Heart right ventricle (tissue), 16 donors: Measurements from ENCODE around the gene NSD1. TPM values are rescaled to one million over a fixed set of nuclear protein-coding genes. Genes with fewer than 3 reads are reported as not detected.

Experiments
- ATAC-seq, 8 donors: fragments of 200-7000 bp; cut with Tn5 transposase; one replicate each; pipeline ENCODE4 v1.9.1; 2020; ENCODE audit warnings: mild to moderate bottlenecking in 8 of 8, moderate library complexity in 8 of 8, moderate number of reproducible peaks in 1 of 8
- DNase-seq, 2 donors: peaks; one replicate each; pipeline ENCODE4 v3.0.0-alpha.2; 2020
- H3K27ac ChIP-seq, 10 donors: fragments of 200-600 bp; sonication (generic) in 2 of 10; one replicate each; pipeline versions ENCODE4 v1.5.0 to v1.8.0; 2020 to 2022; ENCODE audit warnings: mild to moderate bottlenecking in 3 of 10
- H3K27me3 ChIP-seq, 7 donors: fragments of 200-600 bp; one replicate each; pipeline ENCODE4 v1.8.0; 2021 to 2022; ENCODE audit warnings: mild to moderate bottlenecking in 2 of 7
- H3K36me3 ChIP-seq, 9 donors: fragments of 200-600 bp; sonication (generic) in 1 of 9; one replicate each; pipeline versions ENCODE4 v1.5.0 to v1.8.0; 2020 to 2022; ENCODE audit warnings: mild to moderate bottlenecking in 2 of 9
- H3K4me1 ChIP-seq, 9 donors: fragments of 200-600 bp; sonication (generic) in 1 of 9; one replicate each; pipeline versions ENCODE4 v1.5.0 to v1.8.0; 2020 to 2022; ENCODE audit warnings: mild to moderate bottlenecking in 4 of 9
- H3K4me3 ChIP-seq, 10 donors: fragments of 200-600 bp; sonication (generic) in 2 of 10; one replicate each; pipeline versions ENCODE4 v1.5.0 to v1.8.0; 2020 to 2022; ENCODE audit warnings: mild to moderate bottlenecking in 7 of 10, moderate library complexity in 2 of 10
- H3K9me3 ChIP-seq, 11 donors: fragments of 200-600 bp in 10 of 11; sonication (generic) in 2 of 11; one replicate each; pipeline versions ENCODE4 v1.5.0 to v1.8.0; 2013 to 2022; ENCODE audit warnings: mild to moderate bottlenecking in 2 of 11, control low read depth in 1 of 11, moderate library complexity in 1 of 11
- whole genome bisulfite sequencing, 2 donors: extraction: QIAGEN DNeasy Blood & Tissue Kit; methylation state at CpG; one replicate each; pipeline ENCODE4 v1.1.7; 2013; ENCODE audit warnings: inconsistent platforms in 1 of 2; 5-methylcytosine and 5-hydroxymethylcytosine counted together
- intact Hi-C, 10 donors: fragments of 100-400 bp; cut with DNase I; formaldehyde crosslinking; loops; one replicate each; pipeline versions ENCODE4 v1.11.1 to v1.14.2; 2022
- polyA plus RNA-seq, 2 donors: library from polyadenylated mRNA; stranded (reverse); fragments of 200-250 nt; gene quantifications; one replicate each; pipeline ENCODE4 v1.2.3, GENCODE V29; 2013
- total RNA-seq, 10 donors: library from RNA; stranded (reverse); fragmentation: NEBNext Ultra II Directional in 3 of 10; extraction: Animal tissue kit (Norgen Biotek cat#: 25700) in 3 of 10; gene quantifications; one replicate each; pipeline versions ENCODE4 v1.2.1 to v1.2.4, GENCODE V29; 2021 to 2023
- TF ChIP-seq, protein P1 (sequence below), 9 donors: fragments of 200-600 bp; sonication (generic) in 2 of 9; IDR thresholded peaks; one replicate each; pipeline versions ENCODE4 v1.5.0 to v1.8.0; 2021 to 2022; ENCODE audit warnings: antibody characterized with exemption in 9 of 9, mild to moderate bottlenecking in 5 of 9, moderate library complexity in 1 of 9
- donor health status: Arrhythmogenic right ventricular cardiomyopathy.
- donor health status: ischemic (EF 13 %, LVEDD 7.1; RV severe dilation, severe dysfunction).
- donor health status: healthy with polysubstance abuse.
- donor health status: DM: no; HTN: yes; CAD: no.
- donor health status: DM: no; HTN: no; CAD: no.
- donor health status: ischemic (EF 25% LVEDD 6.9; RV normal size, moderate dysfunction).
- donor health status: ischemic (EF 25% LVEDD 5.7; RV mildly dilated, moderate dysfunction).
- donor health status: healthy.
- donor health status: DM: yes; HTN: yes; CAD: no.
- donor health status: Ischemic cardiomyopathy.
- donor health status: ischemic (EF 35%, LVEDD 5.7; RV mildly dilated, moderate dysfunction).
- donor health status: nonischemic (EF 11% LVEDD 7.7; RV severe dilation, severe dysfunction).
- donor health status: DM: yes; HTN: yes; CAD: no.
- donor health status: PGD.
- donor health status: ischemic (EF 29% LVEDD 5.4; RV normal size, mild dysfunction).
- donor health status: nonischemic (EF 23%, LVEDD 6.1; RV moderate dilation, normal function).

The NSD1 gene
- total and polyA plus RNA-seq, 12 donors: 5.6 to 62.9 (median 47.1) TPM

GRCh38 chr5:177100714-177101121 lies 32.9 kb upstream of the NSD1 start:
- H3K27me3 ChIP-seq: peaks cover 0 to 21% (median 8%) of the 10 kb centered on the region in 7 donors

DNA sequence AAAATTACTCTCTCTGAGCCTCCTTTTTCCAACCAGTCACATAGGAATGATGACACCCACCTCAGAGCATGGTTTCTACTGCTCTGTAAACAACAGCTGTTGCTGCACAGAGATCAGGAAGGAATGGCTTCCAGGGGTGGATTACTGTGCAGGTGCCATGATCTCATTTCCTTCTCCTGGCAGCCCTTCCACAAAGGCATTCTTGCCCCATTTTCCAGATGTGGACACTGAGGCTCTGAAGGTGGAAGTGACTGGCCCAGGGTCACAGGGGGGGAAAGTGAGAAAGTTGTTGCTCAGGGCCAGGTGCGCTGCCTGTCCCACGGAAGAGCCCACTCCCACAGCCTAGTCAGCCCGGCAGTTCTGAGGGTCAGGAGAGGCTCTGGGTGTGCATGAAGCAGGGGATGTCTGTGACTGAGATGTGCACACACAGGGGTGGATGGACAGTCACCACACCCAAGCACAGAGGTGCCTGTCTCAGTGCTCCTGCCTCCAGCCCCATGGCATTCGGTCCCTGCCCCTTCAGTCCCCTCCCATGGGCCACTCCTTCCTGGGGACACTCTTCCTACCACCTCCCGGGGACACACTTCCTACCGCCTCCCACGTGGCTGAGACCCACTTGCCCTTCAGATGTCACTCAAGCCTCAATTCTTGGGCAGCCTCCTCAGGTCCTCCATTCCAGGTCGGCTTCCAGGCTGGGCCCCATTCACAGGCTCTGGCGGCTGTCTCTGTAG lies 29.9 kb upstream of the NSD1 start:
- Histone ChIP-seq H3K27ac (no peak overlapping the region), H3K27me3 (peaks cover 0 to 21% (median 8%) of the 10 kb centered on the region in 7 donors), H3K4me1 (peaks cover 0 to 3% (median 0%) of the 10 kb centered on the region in 9 donors), H3K36me3 (no peaks in the 10 kb centered on the region), H3K9me3 (no peaks in the 10 kb centered on the region), H3K4me3 (no peak overlapping the region)
- TF ChIP-seq, protein P1, sequence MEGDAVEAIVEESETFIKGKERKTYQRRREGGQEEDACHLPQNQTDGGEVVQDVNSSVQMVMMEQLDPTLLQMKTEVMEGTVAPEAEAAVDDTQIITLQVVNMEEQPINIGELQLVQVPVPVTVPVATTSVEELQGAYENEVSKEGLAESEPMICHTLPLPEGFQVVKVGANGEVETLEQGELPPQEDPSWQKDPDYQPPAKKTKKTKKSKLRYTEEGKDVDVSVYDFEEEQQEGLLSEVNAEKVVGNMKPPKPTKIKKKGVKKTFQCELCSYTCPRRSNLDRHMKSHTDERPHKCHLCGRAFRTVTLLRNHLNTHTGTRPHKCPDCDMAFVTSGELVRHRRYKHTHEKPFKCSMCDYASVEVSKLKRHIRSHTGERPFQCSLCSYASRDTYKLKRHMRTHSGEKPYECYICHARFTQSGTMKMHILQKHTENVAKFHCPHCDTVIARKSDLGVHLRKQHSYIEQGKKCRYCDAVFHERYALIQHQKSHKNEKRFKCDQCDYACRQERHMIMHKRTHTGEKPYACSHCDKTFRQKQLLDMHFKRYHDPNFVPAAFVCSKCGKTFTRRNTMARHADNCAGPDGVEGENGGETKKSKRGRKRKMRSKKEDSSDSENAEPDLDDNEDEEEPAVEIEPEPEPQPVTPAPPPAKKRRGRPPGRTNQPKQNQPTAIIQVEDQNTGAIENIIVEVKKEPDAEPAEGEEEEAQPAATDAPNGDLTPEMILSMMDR (IDR thresholded peaks at IDR 0.05): no peak
- ATAC-seq: no peak
- DNase-seq: no peak
- intact Hi-C loops: loop anchor here in 1 of 10 donors (10.0 kb wide), 1 partner anchor 439 kb away; no protein-coding TSS in a partner anchor
- WGBS, 2 donors: 56 to 59% methylated on average over 9 of the region's 9 CpGs

More at GRCh38 chr5:177100714-177101121, 32.9 kb upstream of the NSD1 start:
- WGBS, 2 donors: 66 to 75% methylated on average over 6 of the region's 6 CpGs
- Histone ChIP-seq H3K4me1 (peaks cover 0 to 17% (median under 1%) of the 10 kb centered on the region in 9 donors), H3K9me3 (no peaks in the 10 kb centered on the region), H3K27ac (no peak overlapping the region), H3K36me3 (no peaks in the 10 kb centered on the region), H3K4me3 (no peak overlapping the region)
- intact Hi-C loops: loop anchor here in 1 of 10 donors (10.0 kb wide), 1 partner anchor 436 kb away; no protein-coding TSS in a partner anchor
- ATAC-seq (no peak), DNase-seq (no peak)
- TF ChIP-seq, protein P1 (IDR thresholded peaks at IDR 0.05): no peak

DNA sequence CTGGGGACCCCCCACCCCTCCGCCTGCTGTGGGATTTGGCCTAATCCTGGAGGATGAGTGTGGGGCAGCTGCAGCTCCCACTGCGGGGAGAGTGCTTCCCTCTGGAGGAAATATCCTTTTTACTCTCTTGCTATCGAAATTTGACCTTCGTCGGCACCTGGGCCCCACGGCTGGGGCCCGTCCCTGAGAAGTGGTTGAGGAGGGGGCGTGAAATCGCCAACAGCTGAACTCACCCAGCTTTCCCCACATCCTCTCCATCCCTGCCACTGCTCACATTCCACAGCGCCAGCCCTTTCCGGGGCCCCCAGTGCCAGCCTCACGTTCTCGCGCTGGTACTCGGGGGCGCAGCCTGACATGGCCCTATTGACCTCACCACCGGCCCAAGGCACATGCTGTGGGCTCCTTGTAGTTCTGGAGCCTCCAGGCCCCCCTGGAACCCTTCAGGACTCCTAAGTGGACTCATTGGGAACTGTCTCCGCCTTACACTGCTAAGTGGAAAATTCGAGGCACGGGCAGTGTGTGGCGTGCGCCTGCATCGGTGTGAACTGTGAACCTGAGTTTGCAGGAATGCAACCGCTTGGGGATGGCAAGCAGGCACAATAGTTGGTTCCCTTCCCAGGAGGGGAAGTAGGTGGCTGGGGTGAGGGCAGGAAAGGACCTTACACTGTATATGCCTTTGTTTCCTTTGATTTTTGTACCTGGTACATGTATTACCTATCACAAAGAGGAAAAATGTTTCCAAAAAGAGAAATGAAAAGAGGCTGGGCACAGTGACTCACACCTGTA lies 27.7 kb upstream of the NSD1 start:
- intact Hi-C loops: loop anchor here in 2 of 10 donors (5.0 to 10.0 kb wide), 2 partner anchors 439 to 441 kb away; no protein-coding TSS in a partner anchor
- Histone ChIP-seq H3K4me3 (no peak overlapping the region), H3K27me3 (peaks cover 0 to 21% (median 8%) of the 10 kb centered on the region in 7 donors), H3K9me3 (no peaks in the 10 kb centered on the region), H3K27ac (no peak overlapping the region), H3K36me3 (no peaks in the 10 kb centered on the region), H3K4me1 (peaks cover 0 to 9% (median 0%) of the 10 kb centered on the region in 9 donors)
- no peak for DNase-seq
- ATAC-seq: no peak
- WGBS, 2 donors: 75 to 78% methylated on average over 24 of the region's 24 CpGs
- TF ChIP-seq, protein P1 (IDR thresholded peaks at IDR 0.05): no peak

- H3K9me3 ChIP-seq: no peaks in the 10 kb centered on the region
- DNase-seq: no peak
- intact Hi-C loops: loop anchor here in 2 of 10 donors (5.0 to 10.0 kb wide), 2 partner anchors 440 to 442 kb away; no protein-coding TSS in a partner anchor
- no peak overlapping the region for H3K27ac ChIP-seq
- ATAC-seq: no peak
- no peaks in the 10 kb centered on the region for H3K36me3 ChIP-seq
- WGBS, 2 donors: 83 to 95% methylated on average over 4 of the region's 4 CpGs
- no peak overlapping the region for H3K4me3 ChIP-seq
- peaks cover 0 to 9% (median 0%) of the 10 kb centered on the region in 9 donors for H3K4me1 ChIP-seq
- H3K27me3 ChIP-seq: peaks cover 0 to 21% (median 8%) of the 10 kb centered on the region in 7 donors
- TF ChIP-seq, protein P1 (IDR thresholded peaks at IDR 0.05): no peak
Measured at GRCh38 chr5:177107159-177107558, 26.4 kb upstream of the NSD1 start.
